Heart left ventricle (tissue), 13 donors: ENCODE measurements around the gene SMIM1.

ENCODE experiments used
- CTCF ChIP-seq, 12 donors: fragments of 200-600 bp; sonication (generic) in 4 of 12; IDR thresholded peaks; one replicate each; pipeline versions ENCODE4 v1.5.0 to v1.8.0; 2018 to 2022; ENCODE audit warnings: antibody characterized with exemption in 12 of 12, mild to moderate bottlenecking in 5 of 12
- POLR2A ChIP-seq, 2 donors: fragments of 450-650 bp; IDR thresholded peaks; one replicate each; pipeline ENCODE4 v1.6.1; 2017; ENCODE audit warnings: antibody characterized with exemption in 2 of 2, mild to moderate bottlenecking in 2 of 2, moderate library complexity in 2 of 2
- donor health status: ischemic (EF 13 %, LVEDD 7.1; RV severe dilation, severe dysfunction).
- donor health status: DM: no; HTN: yes; CAD: no.
- donor health status: DM: no; HTN: no; CAD: no.
- donor health status: ischemic (EF 25% LVEDD 6.9; RV normal size, moderate dysfunction).
- donor health status: ischemic (EF 25% LVEDD 5.7; RV mildly dilated, moderate dysfunction).
- donor health status: ischemic (EF 35%, LVEDD 5.7; RV mildly dilated, moderate dysfunction).
- donor health status: nonischemic (EF 11% LVEDD 7.7; RV severe dilation, severe dysfunction).
- donor health status: DM: yes; HTN: yes; CAD: no.
- donor health status: PGD.
- donor health status: ischemic (EF 29% LVEDD 5.4; RV normal size, mild dysfunction).
- donor health status: nonischemic (EF 23%, LVEDD 6.1; RV moderate dilation, normal function).

GRCh38 chr1:3780901-3781300 lies 8.4 kb downstream of the SMIM1 start:
- TF ChIP-seq POLR2A (IDR thresholded peaks at IDR 0.05), result no peak
- TF ChIP-seq CTCF (IDR thresholded peaks at IDR 0.05), result no peak
